HG02943 (cell line): ENCODE measurements around the gene SLC25A44.
"Not testable (repeated sequence)": the region's sequence is repeated elsewhere in the genome, so short reads cannot be mapped to it uniquely, and the experiment has no call there.

ENCODE experiments used
- ATAC-seq: cut with Tn5 transposase; IDR thresholded peaks from one replicate; pipeline ENCODE4 v1.9.1; 2021; ENCODE audit warnings: mild to moderate bottlenecking, low read depth, moderate library complexity; ENCODE audit not compliant: unreplicated experiment

The SLC25A44 gene

GRCh38 chr1:156162430-156163037, 31.4 kb upstream of the SLC25A44 start:
- ATAC-seq, result no peak

- ATAC-seq, result no peak
These were observed 30.2 kb upstream of the SLC25A44 start for GRCh38 chr1:156163712-156164111.

GRCh38 chr1:156164125-156164831, 29.6 kb upstream of the SLC25A44 start:
- no peak for ATAC-seq

GRCh38 chr1:156165083-156165482, 28.8 kb upstream of the SLC25A44 start:
- ATAC-seq, result no peak

GRCh38 chr1:156167536-156167935, 26.4 kb upstream of the SLC25A44 start:
- no peak for ATAC-seq

GRCh38 chr1:156172696-156173470, 21.0 kb upstream of the SLC25A44 start:
- ATAC-seq, result no peak

GRCh38 chr1:156176610-156177210, 17.2 kb upstream of the SLC25A44 start:
- ATAC-seq, result no peak

- ATAC-seq, result no peak
These were observed 15.8 kb upstream of the SLC25A44 start for GRCh38 chr1:156177919-156178654.

GRCh38 chr1:156180471-156180870, 13.4 kb upstream of the SLC25A44 start:
- no peak for ATAC-seq

- ATAC-seq, result not testable (repeated sequence)
These were observed 12.4 kb upstream of the SLC25A44 start for GRCh38 chr1:156181391-156181924.

GRCh38 chr1:156182010-156182779, 11.7 kb upstream of the SLC25A44 start:
- not testable (repeated sequence) for ATAC-seq

- ATAC-seq, result not testable (repeated sequence)
These were observed 7.3 kb upstream of the SLC25A44 start for GRCh38 chr1:156186347-156187177.

GRCh38 chr1:156190265-156190664, 3.6 kb upstream of the SLC25A44 start:
- not testable (repeated sequence) for ATAC-seq

GRCh38 chr1:156191292-156191964, 2.5 kb upstream of the SLC25A44 start:
- no peak for ATAC-seq

- ATAC-seq, result no peak
These were observed 756 bp upstream of the SLC25A44 start for GRCh38 chr1:156193208-156193487.

- ATAC-seq, result no peak
These were observed 372 bp downstream of the SLC25A44 start for GRCh38 chr1:156194300-156194652.

- ATAC-seq, result no peak
These were observed 1.9 kb downstream of the SLC25A44 start for GRCh38 chr1:156195853-156196252.

- ATAC-seq, result no peak
These were observed 2.5 kb downstream of the SLC25A44 start for GRCh38 chr1:156196445-156196844.
